ENCODE measurements around the gene CHAC1.
"Not testable (repeated sequence)": the region's sequence is repeated elsewhere in the genome, so short reads cannot be mapped to it uniquely, and the experiment has no call there.

The CHAC1 gene

DNA sequence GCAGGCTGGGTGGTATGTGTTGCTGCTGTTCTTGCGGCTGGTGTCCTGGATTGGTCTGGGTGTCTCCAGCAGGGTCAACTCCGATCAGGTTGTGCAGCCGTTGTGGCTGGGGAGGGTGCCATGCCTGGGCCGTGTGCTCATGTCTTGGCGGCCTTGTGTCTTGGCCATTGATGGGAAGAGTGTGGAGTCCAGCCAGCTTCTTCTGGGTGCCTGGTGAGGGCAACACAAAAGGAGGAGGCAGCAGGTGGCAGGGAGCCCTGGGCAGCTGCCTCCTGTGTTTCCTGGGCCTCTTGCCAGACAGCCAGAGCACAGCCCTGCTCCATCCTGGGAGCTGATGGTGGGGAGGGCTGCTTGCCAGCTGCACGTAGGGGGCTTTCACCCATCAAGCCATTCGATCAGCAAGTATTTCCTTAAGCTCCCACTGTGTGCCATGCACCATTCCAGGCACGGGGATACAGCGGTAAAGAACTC, 4.3 kb downstream of the CHAC1 start:
- no peak for DNase-seq (ENCODE audit: low read depth)

- no peak for DNase-seq (ENCODE audit: low read depth)
Measured at GRCh38 chr15:40958146-40958545, 4.9 kb downstream of the CHAC1 start.

DNA sequence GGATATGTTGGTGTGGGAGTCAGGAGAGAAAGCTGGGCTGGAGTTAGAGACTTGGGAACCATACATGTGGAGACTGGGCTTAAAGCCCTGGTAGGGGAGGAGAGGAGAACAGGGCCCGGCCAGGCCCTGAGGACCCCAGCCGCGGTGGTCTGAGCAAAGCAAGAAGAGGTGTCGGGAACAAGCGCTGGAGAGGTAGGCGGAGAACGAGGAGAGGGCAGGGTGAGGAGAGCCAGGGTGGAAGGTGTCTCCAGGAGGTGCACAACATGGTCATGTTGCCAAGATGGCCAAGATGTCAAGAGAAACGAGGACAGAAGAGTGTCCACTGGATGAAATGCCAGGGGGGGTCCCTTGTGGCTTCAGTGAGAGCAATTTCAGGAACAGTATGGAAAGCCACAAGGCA, 5.5 kb downstream of the CHAC1 start:
- DNase-seq (ENCODE audit: low read depth), result no peak

DNA sequence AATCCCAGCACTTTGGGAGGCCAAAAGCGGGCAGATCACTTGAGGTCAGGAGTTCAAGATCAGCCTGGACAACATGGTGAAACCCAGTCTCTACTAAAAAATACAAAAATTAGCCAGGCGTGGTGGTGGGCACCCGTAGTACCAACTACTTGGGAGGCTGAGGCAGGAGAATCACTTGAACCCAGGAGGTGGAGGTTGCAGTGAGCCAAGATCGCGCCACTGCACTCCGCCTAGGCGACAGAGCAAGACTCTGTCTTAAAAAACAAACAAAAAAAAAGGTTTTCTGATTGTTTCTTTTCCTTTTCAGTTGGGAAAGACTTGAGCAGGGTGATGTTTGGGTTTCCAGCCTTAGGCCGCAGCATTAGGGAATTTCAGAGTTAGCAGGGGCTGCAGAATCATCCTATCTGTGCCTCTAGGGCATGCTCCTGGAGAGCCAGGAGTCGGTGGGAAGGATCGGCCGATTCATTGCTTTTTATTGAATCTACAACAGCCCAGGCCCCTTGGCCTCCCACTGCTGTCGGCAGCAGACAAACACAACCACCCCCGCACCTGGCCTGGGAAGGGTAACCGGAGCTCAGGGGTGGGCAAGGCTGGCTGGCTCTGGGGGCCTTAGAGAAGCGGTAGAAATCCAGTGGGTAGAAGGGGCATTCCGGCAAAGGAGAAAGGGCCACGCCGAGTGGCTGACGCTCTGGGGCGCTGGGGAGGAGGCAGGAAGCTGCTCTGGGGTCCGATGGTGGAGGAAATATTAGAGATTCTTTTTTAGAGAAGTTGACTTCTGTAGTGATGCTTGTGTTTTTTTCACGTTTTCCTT, 6.3 kb downstream of the CHAC1 start:
- DNase-seq (ENCODE audit: low read depth), result no peak

GRCh38 chr15:40960151-40960885, 7.0 kb downstream of the CHAC1 start:
- DNase-seq (ENCODE audit: low read depth), result no peak

- no peak for DNase-seq (ENCODE audit: low read depth)
Measured at GRCh38 chr15:40960925-40961324, 7.7 kb downstream of the CHAC1 start.

- DNase-seq (ENCODE audit: low read depth), result not testable (repeated sequence)
Measured at GRCh38 chr15:40961740-40962139, 8.5 kb downstream of the CHAC1 start.

DNA sequence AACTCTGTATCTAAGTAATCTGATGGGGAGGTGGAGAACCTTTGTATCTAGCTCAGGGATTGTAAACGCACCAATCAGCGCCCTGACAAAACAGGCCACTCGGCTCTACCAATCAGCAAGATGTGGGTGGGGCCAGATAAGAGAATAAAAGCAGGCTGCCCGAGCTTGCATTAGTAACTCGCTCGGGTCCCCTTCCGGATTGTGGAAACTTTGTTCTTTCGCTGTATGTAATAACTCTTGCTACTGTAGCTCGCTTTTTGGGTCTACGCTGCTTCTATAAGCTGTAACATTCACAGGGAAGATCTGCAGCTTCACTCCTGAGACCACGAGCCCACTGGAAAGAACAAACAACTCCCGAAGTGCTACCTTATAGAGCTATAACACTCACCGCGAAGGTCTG, 9.0 kb downstream of the CHAC1 start:
- not testable (repeated sequence) for DNase-seq (ENCODE audit: low read depth)

DNA sequence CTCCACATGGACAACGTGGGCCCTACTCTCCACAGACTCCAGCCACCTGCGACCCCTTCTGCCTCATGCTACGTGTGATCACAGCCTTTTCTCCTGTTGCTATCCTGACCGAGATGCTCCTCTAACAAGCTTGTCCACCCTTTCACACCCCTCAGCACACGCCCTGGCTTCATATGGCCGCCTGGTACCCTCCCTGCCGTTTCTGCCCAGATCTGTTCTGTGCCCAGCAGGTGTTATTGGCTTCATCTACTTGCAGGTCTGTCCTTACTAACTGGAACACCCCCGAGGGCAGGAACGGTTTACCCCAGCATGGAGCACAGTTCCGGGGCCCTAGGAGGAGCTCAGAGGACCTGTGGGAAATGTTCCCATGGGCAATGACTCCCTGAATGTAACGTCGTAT, 9.9 kb downstream of the CHAC1 start:
- DNase-seq (ENCODE audit: low read depth), result no peak

DNA sequence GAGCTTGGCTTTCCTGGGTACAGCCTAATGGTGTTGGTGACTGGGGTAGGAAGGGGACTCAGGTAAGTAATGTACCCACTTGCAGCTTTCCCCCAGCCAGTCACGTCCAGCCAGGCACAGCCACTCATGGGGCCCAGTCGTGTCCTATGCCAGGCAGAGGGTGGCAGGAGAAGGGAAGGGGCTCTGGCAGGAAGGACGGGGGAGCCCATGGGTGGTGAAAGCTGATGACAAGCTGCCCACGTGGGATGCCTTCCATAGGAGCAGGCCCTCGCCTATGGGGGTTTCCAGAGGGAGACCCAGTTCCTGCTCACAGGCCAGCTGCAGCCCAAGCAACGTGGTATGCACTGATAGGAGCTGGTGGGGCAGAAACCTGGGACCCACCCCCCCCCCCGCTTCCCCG, 10.7 kb downstream of the CHAC1 start:
- DNase-seq (ENCODE audit: low read depth), result no peak

GRCh38 chr15:40964634-40965033, 11.4 kb downstream of the CHAC1 start:
- no peak for DNase-seq (ENCODE audit: low read depth)

GRCh38 chr15:40968290-40969085, 15.2 kb downstream of the CHAC1 start:
- DNase-seq (ENCODE audit: low read depth), result no peak

- DNase-seq (ENCODE audit: low read depth), result no peak
Measured at GRCh38 chr15:40969363-40969762, 16.1 kb downstream of the CHAC1 start.

- DNase-seq (ENCODE audit: low read depth), result no peak
Measured at GRCh38 chr15:40974879-40975278, 21.6 kb downstream of the CHAC1 start.

DNA sequence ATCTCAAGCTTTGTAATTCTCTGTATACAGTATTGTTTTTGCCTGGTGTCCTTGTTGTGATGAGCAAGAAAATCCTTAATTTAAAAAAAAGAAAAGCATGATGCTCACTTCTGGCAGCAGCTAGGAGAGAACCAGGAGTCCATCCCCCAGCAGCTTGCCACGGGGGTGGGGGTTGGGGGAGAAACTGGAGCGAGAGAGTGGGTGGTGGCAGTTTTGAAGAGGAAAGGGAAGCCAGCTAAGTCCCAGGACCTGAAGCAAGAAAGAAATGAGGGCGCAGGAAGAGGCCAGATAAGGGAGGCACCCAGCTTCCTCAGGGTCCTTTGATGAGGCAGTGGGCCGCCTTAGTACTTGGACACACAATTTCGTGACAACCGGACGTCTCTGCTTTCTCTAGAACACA, 23.5 kb downstream of the CHAC1 start:
- no peak for DNase-seq (ENCODE audit: low read depth)

GRCh38 chr15:40978141-40978540, 24.9 kb downstream of the CHAC1 start:
- no peak for DNase-seq (ENCODE audit: low read depth)

DNA sequence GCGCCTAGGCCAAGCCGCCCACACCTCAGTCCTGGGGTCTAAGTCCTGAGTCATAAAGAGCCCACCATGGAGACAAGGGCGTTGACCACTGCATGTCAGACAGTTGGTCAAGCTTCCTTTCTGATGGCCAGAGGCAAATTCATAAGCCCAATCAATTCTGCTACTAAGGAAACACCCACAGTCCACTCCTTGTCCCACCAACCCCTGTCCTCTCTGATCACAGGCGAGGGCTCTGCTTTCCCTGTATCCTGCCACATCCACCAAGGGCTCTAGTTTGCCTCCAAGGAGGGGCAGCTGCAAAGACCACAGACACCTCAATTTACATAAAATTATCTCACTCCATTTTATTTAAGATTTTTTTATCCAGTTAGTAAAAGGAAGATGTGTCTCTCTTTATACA, 25.3 kb downstream of the CHAC1 start:
- DNase-seq (ENCODE audit: low read depth), result no peak

GRCh38 chr15:40981186-40981585, 27.9 kb downstream of the CHAC1 start:
- DNase-seq (ENCODE audit: low read depth), result no peak

- no peak for DNase-seq (ENCODE audit: low read depth)
Measured at GRCh38 chr15:40982855-40983254, 29.6 kb downstream of the CHAC1 start.

GRCh38 chr15:40984406-40984805, 31.1 kb downstream of the CHAC1 start:
- DNase-seq (ENCODE audit: low read depth), result no peak

DNA sequence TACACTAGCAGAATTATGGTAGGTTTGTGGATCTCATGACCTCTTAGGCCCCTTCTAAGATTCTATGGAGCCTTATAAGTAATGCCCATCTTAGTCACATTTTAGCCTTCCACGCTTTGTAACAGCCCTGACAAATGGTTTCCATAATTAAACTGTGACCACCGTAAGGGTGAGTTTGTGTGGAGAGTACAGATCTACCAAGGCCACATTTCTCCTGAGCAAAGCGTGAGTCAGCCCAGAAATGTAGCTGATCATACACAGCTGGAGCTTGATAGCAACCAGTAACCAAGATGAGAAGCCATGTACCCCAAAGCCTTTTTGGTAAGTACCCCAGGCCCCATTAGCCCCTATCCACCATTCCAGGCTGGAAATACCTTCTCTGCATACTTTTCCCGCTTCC, 31.7 kb downstream of the CHAC1 start:
- DNase-seq (ENCODE audit: low read depth), result no peak

DNA sequence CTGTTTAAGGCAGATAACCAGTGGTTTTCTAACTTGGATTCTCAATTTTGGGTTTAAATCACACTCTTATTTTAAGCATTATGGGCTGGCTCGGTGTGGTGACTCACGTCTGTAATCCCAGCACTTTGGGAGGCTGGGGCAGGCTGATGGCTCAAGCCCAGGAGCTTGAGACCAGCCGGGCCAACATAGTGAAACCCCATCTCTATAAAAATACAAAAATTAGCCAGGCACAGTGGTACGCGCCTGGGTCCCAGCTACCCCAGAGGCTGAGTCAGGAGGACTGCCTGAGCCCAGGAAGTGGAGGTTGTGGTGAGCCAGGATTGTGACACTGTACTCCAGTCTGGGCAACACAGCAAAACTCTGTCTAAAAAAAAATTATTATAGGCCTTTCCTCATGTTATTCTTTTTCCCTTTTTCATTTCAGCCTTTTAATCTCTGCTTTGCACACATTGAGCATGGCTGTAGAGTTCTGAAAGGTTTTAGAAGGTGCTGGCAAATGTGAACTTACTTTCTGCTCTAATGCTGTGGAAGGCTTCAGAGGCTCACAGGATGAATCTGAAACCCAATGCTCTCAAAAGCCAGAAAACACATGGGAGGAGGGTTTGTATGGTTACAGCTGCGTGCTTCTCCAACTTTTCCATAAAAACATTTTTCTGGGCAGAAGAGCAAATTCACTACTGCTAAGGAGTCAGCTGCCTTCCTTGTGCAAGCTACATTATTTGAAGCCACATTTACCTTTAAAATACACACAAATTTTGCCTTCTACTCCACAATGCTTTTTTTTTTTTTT, 32.5 kb downstream of the CHAC1 start:
- no peak for DNase-seq (ENCODE audit: low read depth)
